Activated naive CD8-positive, alpha-beta T cell (primary cell): ENCODE results near the gene CLEC2D.
"Not testable (repeated sequence)": the region's sequence is repeated elsewhere in the genome, so short reads cannot be mapped to it uniquely, and the experiment has no call there.

Source experiments
- H3K27ac Mint-ChIP-seq: one replicate; pipeline ENCODE4 v1.8.0; 2021; ENCODE audit warnings: mixed read lengths
- H3K27me3 Mint-ChIP-seq: one replicate; pipeline ENCODE4 v1.8.0; 2021; ENCODE audit warnings: mixed read lengths
- H3K36me3 Mint-ChIP-seq: one replicate; pipeline ENCODE4 v1.8.0; 2021; ENCODE audit warnings: mixed read lengths
- H3K4me1 Mint-ChIP-seq: one replicate; pipeline ENCODE4 v1.8.0; 2021; ENCODE audit warnings: low read depth, mixed read lengths
- H3K4me3 Mint-ChIP-seq: one replicate; pipeline ENCODE4 v1.8.0; 2021; ENCODE audit warnings: mild to moderate bottlenecking, mixed read lengths
- H3K9me3 Mint-ChIP-seq: one replicate; pipeline ENCODE4 v1.8.0; 2021; ENCODE audit warnings: low read depth, mixed read lengths

CLEC2D gene

DNA sequence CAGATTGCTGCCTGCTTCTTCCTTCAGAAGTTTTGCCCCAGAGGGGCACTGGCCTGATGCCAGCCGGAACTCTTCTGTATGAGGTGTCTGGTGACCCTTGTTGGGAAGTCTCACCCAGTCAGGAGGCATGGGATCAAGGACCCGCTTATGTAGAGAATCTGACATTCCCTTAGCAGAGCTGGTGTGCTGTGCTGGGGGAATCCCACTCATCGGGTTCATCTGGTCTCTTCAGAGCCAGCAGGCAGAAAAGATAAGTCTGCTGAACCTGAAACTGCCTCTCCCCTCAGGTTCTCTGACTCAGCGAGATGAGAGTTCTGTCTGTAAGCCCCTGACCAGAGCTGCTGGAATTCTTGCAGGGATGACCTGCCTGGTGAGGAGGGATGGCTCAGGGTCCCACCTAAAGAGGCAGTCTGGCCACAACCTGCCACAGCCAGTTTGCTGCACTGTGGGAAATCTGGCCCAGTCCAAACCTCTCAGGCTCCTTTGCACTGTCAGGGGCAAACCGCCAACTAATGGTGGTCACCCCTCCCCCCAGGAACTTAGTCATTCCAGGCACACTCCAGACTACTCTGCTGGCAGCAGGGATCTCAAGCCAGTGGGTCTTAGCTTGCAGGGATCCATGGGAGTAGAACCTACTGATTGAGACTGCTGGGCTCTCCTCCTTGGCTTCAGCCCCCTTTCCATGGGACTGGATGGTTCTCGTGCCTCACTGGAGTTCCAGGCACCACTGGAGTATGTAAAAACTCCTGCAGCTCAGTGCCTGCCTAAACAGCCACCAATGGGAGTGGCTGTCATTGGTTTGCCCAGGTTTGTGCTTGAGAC lies 4.1 kb downstream of the CLEC2D start:
- Mint-ChIP-seq H3K27me3 (no peaks in the 10 kb centered on the region), H3K4me3 (peak overlapping the region; percentile 98), H3K9me3 (no peaks in the 10 kb centered on the region), H3K27ac (peak overlapping the region; percentile 99), H3K36me3 (peaks cover 63% of the 10 kb centered on the region), H3K4me1 (peaks cover 38% of the 10 kb centered on the region)

DNA sequence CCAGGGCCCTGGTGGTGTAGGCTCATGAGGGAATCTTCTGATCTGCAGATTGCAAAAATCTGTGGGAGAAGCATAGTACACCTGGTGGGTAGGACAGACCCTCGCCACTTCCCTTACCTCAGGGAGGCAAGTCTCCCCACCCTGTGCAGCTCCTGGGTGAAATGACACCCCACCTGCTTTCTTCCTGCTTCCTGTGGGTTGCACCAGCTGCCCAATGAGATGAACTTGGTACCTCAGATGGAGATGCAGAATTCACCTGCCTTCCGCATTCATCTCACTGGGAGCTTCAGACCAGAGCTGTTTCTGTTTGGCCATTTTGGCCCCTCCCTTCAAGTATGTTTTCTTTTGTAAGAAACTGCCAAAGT lies 4.7 kb downstream of the CLEC2D start:
- no peaks in the 10 kb centered on the region for H3K9me3 Mint-ChIP-seq
- H3K27ac Mint-ChIP-seq = peak overlapping the region; percentile 99
- H3K4me3 Mint-ChIP-seq = peak overlapping the region; percentile 98
- peaks cover 63% of the 10 kb centered on the region for H3K36me3 Mint-ChIP-seq
- no peaks in the 10 kb centered on the region for H3K27me3 Mint-ChIP-seq
- H3K4me1 Mint-ChIP-seq = peaks cover 40% of the 10 kb centered on the region

DNA sequence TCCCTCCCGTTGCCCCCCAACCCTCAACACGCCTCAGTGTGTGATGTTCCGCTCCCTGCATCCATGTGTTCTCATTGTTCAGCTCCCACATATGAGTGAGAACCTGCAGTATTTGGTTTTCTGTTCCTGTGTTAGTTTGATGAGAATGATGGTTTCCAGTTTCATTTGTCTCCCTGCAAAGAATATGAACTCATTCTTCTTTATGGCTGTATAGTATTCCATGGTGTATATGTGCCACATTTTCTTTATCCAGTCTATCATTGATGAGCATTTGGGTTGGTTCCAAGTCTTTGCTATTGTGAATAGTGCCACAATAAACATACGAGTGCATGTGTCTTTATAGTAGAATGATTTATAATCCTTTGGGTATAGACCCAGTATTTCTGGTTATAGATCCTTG lies 13.0 kb downstream of the CLEC2D start:
- not testable (repeated sequence) for H3K27me3 Mint-ChIP-seq
- H3K36me3 Mint-ChIP-seq = peaks cover 68% of the 10 kb centered on the region
- H3K4me1 Mint-ChIP-seq = peaks cover 87% of the 10 kb centered on the region
- peaks cover 23% of the 10 kb centered on the region for H3K9me3 Mint-ChIP-seq
- H3K4me3 Mint-ChIP-seq = peak overlapping the region; percentile 78
- H3K27ac Mint-ChIP-seq = peak overlapping the region; percentile 42

DNA sequence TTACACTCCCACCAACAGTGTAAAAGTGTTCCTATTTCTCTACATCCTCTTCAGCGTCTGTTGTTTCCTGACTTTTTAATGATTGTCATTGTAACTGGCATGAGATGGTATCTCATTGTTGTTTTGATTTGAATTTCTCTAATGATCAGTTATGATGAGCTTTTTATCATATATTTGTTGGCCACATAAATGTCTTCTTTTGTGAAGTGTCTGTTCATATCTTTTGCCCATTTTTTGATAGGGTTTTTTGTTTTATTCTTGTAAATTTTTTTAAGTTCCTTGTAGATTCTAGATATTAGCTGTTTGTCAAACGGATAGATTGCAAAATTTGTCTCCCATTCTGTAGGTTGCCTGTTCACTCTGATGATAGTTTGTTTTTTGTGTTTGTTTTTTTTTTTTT lies 13.4 kb downstream of the CLEC2D start:
- Mint-ChIP-seq H3K27ac (peak overlapping the region; percentile 42), H3K36me3 (peaks cover 64% of the 10 kb centered on the region), H3K4me3 (peak overlapping the region; percentile 78), H3K4me1 (peaks cover 86% of the 10 kb centered on the region), H3K9me3 (peaks cover 23% of the 10 kb centered on the region)
- H3K27me3 Mint-ChIP-seq = not testable (repeated sequence)

DNA sequence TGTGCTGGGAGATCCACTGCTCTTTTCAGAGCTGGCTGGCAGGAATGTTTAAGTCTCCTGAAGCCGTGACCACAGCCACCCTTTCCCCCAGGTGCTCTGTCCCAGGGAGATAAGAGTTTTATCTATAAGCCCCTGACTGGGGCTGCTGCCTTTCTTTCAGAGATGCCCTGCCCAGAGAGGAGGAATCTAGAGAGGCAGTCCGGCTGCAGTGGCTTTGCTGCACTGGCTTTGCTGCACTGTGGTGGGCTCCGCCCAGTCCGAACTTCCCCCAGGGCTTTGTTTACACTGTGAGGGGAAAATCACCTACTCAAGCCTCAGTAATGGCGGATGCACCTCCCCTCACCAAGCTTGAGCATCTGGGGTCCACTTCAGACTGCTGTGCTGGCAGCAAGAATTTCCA lies 15.9 kb downstream of the CLEC2D start:
- peaks cover 21% of the 10 kb centered on the region for H3K9me3 Mint-ChIP-seq
- H3K27ac Mint-ChIP-seq = peak overlapping the region; percentile 85
- not testable (repeated sequence) for H3K27me3 Mint-ChIP-seq
- H3K36me3 Mint-ChIP-seq = peaks cover 64% of the 10 kb centered on the region
- H3K4me3 Mint-ChIP-seq = peak overlapping the region; percentile 78
- peaks cover 81% of the 10 kb centered on the region for H3K4me1 Mint-ChIP-seq

DNA sequence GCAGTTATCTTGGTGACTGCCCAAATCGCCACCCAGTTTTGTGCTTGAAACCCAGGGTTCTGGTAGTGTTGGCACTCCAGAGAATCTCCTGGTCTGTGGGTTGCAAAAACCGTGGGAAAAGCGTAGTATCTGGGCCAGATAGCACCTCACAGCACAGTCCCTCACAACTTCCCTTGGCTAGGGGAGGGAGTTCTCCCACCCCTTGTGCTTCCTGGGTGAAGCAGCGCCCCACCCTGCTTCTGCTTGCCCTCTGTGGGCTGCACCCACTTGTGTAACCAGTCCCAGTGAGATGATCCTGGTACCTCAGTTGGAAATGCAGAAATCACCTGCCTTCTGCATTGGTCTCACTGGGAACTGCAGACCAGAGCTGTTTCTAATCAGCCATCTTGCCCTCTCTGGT lies 16.4 kb downstream of the CLEC2D start:
- H3K4me1 Mint-ChIP-seq = peaks cover 80% of the 10 kb centered on the region
- peak overlapping the region; percentile 86 for H3K27ac Mint-ChIP-seq

DNA sequence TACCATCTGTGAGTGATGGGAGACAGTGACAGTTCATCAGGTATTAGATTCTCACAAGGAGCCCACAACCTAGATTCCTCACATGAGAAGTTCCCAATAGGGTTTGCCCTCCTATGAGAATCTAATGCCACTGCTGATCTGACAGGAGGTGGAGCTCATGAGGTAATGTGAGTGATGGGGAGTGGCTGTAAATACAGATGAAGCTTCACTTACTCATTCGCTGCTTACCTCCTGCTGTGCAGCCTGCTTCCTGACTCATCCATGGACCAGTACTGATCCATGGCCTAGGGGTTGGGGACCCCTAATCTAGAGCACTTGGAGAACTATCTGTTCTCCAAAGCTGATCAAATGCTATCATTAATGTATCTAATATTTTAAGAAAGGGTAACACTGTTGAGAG lies 17.7 kb downstream of the CLEC2D start:
- H3K4me1 Mint-ChIP-seq = peaks cover 77% of the 10 kb centered on the region
- H3K9me3 Mint-ChIP-seq = peaks cover 20% of the 10 kb centered on the region
- peak overlapping the region; percentile 34 for H3K27ac Mint-ChIP-seq
- peaks cover 68% of the 10 kb centered on the region for H3K36me3 Mint-ChIP-seq
- no peaks in the 10 kb centered on the region for H3K27me3 Mint-ChIP-seq
- peak overlapping the region; percentile 52 for H3K4me3 Mint-ChIP-seq

More for the DNA sequence above, 16.4 kb downstream of the CLEC2D start:
- no peaks in the 10 kb centered on the region for H3K27me3 Mint-ChIP-seq
- H3K36me3 Mint-ChIP-seq = peaks cover 64% of the 10 kb centered on the region
- H3K4me3 Mint-ChIP-seq = peak overlapping the region; percentile 78
- peaks cover 16% of the 10 kb centered on the region for H3K9me3 Mint-ChIP-seq

DNA sequence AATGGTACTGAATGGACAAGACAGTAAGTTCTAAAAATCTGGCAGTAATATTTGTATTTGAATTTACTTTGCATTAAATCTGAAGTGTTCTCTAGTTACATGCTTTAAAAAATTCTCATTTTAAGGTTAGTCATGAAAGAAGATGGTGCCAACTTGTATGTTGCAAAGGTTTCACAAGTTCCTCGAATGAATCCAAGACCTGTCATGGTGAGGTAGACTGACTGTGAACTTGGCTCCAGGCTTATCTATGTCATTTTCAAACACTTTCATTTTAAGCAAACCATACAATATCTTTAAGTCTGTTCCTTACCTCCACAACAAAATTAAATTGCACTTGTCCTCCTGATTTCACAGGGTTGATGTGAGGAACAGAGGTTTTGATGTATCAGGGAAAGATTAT lies 23.4 kb downstream of the CLEC2D start:
- peak overlapping the region; percentile 13 for H3K27ac Mint-ChIP-seq
- peaks cover 41% of the 10 kb centered on the region for H3K4me1 Mint-ChIP-seq
- peaks cover 22% of the 10 kb centered on the region for H3K9me3 Mint-ChIP-seq
- no peak overlapping the region for H3K4me3 Mint-ChIP-seq
- H3K27me3 Mint-ChIP-seq = no peaks in the 10 kb centered on the region
- peaks cover 72% of the 10 kb centered on the region for H3K36me3 Mint-ChIP-seq

DNA sequence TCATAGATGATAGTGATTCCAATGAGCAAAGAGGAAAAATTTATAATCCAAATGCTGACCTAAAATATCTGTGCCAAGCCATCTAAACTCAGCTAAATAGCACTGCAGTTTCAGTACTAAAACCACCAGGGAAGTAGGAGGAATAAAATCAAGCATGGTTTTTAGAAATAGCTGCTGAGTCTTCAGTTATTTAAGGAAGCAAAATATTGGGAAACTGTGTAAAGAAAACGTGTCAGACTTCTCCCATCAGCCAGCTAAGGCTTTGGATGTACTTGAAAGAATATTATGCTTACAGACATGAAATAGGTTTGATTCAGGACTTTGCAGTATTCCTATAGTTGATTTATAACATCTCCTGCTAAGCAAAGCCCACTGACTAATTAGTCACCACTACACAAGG lies 24.7 kb downstream of the CLEC2D start:
- peaks cover 43% of the 10 kb centered on the region for H3K4me1 Mint-ChIP-seq
- H3K4me3 Mint-ChIP-seq = no peak overlapping the region
- H3K27ac Mint-ChIP-seq = peak overlapping the region; percentile 6
- no peaks in the 10 kb centered on the region for H3K27me3 Mint-ChIP-seq
- H3K9me3 Mint-ChIP-seq = peaks cover 26% of the 10 kb centered on the region
- peaks cover 72% of the 10 kb centered on the region for H3K36me3 Mint-ChIP-seq

DNA sequence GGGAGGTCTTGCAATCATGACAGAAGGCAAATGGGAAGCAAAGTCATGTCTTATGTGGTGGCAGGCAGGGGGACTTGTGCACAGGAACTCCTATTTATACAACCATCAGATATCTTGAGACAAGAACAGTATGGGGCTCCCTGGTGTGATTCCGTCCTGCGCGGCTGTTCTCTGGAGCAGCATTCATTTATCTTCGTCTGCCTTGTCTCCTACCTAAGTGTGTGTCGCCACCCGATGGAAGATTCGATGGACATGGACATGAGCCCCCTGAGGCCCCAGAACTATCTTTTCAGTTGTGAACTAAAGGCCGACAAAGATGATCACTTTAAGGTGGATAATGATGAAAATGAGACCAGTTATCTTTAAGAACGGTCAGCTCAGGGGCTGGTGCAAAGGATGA lies 25.6 kb downstream of the CLEC2D start:
- Mint-ChIP-seq H3K36me3 (peaks cover 64% of the 10 kb centered on the region), H3K4me1 (peaks cover 43% of the 10 kb centered on the region), H3K9me3 (peaks cover 19% of the 10 kb centered on the region)
- not testable (repeated sequence) for H3K4me3 Mint-ChIP-seq, H3K27me3 Mint-ChIP-seq, H3K27ac Mint-ChIP-seq

DNA sequence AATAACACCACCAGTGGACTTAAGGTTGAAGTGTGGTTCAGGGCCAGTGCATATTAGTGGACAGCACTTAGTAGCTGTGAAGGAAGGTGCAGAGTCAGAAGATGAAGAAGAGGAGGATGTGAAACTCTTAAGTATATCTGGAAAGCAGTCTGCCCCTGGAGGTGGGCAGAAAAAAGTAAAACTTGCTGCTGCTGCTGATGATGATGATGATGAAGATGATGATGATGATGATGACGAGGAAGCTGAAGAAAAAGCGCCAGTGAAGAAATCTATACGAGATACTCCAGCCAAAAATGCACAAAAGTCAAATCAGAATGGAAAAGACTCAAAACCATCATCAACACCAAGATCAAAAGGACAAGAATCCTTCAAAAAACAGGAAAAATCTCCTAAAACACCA lies 26.1 kb downstream of the CLEC2D start:
- Mint-ChIP-seq H3K4me1 (peaks cover 46% of the 10 kb centered on the region), H3K27ac (peak overlapping the region; percentile 41), H3K36me3 (peaks cover 62% of the 10 kb centered on the region), H3K9me3 (peaks cover 22% of the 10 kb centered on the region)
- not testable (repeated sequence) for H3K27me3 Mint-ChIP-seq, H3K4me3 Mint-ChIP-seq

DNA sequence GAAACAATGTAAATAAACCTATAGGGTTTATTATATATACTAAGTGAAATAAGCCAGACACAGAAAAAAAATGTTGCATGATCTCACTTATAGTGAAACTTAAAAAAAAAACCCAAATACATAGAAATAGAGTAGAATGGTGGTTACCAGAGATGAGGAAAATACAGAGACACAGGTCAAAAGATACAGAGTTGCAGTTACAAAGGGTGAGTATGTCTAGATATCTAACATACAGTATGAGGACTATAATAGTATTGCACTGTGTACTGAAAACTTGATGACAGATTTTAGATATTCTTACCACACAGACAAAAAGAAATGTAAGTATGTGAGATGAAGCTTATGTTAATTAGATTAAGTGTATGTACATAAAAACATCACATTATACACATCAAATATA lies 28.1 kb downstream of the CLEC2D start:
- H3K9me3 Mint-ChIP-seq = peaks cover 22% of the 10 kb centered on the region
- peaks cover 55% of the 10 kb centered on the region for H3K4me1 Mint-ChIP-seq
- peak overlapping the region; percentile 67 for H3K27ac Mint-ChIP-seq
- H3K4me3 Mint-ChIP-seq = no peak overlapping the region
- H3K27me3 Mint-ChIP-seq = no peaks in the 10 kb centered on the region
- peaks cover 45% of the 10 kb centered on the region for H3K36me3 Mint-ChIP-seq

DNA sequence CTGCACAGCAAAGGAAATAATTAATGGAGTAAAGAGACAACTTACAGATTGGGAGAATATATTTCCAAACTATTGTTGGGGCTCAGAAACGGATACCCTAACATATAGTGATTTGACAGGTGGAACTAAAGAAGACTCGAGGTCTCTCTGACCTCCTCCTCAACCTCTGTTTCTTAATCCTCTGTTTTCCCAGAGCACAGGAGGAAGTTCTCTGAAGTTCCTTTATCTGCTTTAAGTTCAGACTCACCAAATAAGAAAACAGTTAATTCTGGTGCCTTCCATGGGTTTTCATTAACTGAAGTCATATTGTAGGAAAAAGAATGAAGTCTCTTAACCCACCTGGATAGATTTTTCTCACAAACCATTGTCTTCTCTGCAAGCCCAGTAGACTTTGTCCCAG lies 29.2 kb downstream of the CLEC2D start:
- Mint-ChIP-seq H3K4me3 (no peak overlapping the region), H3K27me3 (no peaks in the 10 kb centered on the region), H3K9me3 (peaks cover 22% of the 10 kb centered on the region), H3K36me3 (peaks cover 41% of the 10 kb centered on the region), H3K4me1 (peaks cover 59% of the 10 kb centered on the region), H3K27ac (peak overlapping the region; percentile 35)

DNA sequence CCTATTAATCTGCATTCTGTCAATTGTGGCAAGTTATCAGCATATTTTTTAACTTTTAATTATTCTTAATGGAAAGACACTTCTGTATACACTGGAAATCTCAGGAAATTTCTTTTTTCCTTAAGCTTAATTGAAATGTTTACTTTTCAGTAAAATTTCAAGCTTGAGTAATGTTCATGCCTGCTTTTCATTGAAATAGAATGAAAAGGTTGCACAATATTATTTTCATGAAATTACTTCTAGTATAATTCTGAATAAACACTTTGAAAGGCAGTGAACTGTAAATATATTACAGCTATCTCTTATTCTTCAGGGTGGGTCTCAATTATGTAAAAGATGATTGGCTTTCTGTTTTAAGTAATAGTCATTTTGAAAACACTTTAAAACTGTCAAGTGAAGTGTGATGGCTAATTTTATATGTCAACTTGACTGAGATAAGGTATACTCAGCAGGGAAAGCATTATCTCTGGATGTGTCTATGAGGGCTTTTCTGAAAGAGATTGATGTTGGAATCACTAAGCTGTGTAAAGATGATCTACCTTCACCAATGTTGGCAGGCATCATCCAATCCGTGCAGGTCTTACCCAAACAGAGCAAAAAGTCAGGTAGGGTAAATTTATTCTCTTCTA lies 29.9 kb downstream of the CLEC2D start:
- Mint-ChIP-seq H3K36me3 (peaks cover 37% of the 10 kb centered on the region), H3K4me3 (no peak overlapping the region)

DNA sequence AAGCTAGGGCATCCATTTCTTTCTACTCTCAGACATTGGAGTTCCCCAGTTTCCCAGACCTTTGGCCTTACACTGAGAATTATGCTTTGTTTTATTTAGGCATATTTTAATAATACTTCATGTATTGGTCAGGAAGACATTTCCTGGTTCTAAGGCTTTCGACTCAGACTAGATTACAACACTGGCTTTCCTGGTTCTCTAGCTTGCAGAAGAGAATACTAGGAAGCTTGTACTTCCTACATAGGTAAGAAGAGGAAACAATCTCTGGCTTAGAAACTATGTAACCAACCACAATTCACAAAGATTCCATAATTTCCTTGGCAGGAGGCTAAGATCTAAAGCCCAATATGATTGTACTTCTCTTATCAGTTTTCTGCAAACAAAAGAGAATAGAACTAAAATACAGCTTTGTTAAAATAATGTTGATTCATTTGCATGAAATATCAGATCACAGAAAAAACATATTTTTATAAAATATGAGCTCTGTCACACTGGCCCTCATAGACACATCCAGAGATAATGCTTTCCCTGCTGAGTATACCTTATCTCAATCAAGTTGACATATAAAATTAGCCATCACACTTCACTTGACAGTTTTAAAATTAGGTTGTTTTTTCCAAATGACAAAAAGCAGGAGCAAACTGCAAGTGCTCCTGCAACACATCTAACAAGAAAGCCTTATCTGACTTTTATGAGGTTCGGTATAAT lies 30.5 kb downstream of the CLEC2D start:
- no peaks in the 10 kb centered on the region for H3K27me3 Mint-ChIP-seq
- peaks cover 26% of the 10 kb centered on the region for H3K9me3 Mint-ChIP-seq
- peaks cover 31% of the 10 kb centered on the region for H3K36me3 Mint-ChIP-seq
- H3K27ac Mint-ChIP-seq = peak overlapping the region; percentile 88
- peaks cover 65% of the 10 kb centered on the region for H3K4me1 Mint-ChIP-seq
- H3K4me3 Mint-ChIP-seq = no peak overlapping the region

More for the DNA sequence above, 29.9 kb downstream of the CLEC2D start:
- Mint-ChIP-seq H3K4me1 (peaks cover 62% of the 10 kb centered on the region), H3K27me3 (no peaks in the 10 kb centered on the region), H3K27ac (peak overlapping the region; percentile 88), H3K9me3 (peaks cover 22% of the 10 kb centered on the region)
